A172 (cell line): ENCODE measurements around the gene MED12L. TPM values are rescaled to one million over a fixed set of nuclear protein-coding genes. Genes with fewer than 3 reads are reported as not detected.
"Not testable (repeated sequence)": the region's sequence is repeated elsewhere in the genome, so short reads cannot be mapped to it uniquely, and the experiment has no call there.

Experiments
- DNase-seq: peaks from one replicate; pipeline ENCODE4 v3.0.0-alpha.2; 2015; ENCODE audit warnings: low spot score
- total RNA-seq: library from RNA; depleted of rRNA; stranded (reverse); fragments of >200 nt; shearing (Covaris generic); gene quantifications from 2 replicates; pipeline ENCODE4 v1.2.3, GENCODE V29; 2014

MED12L gene
- total RNA-seq, 1 experiment from 2014 or later, result 0.12 TPM

- DNase-seq, result no peak
These were observed 286.8 kb downstream of the MED12L start for GRCh38 chr3:151372063-151372820.

- DNase-seq, result no peak
These were observed 292.4 kb downstream of the MED12L start for GRCh38 chr3:151377768-151378385.

- DNase-seq, result peak; percentile 37
These were observed 293.7 kb downstream of the MED12L start for GRCh38 chr3:151379083-151379734.

- no peak for DNase-seq
These were observed 297.2 kb downstream of the MED12L start for GRCh38 chr3:151382671-151383070.

- no peak for DNase-seq
These were observed 297.6 kb downstream of the MED12L start for GRCh38 chr3:151383111-151383510.

- no peak for DNase-seq
These were observed 298.5 kb downstream of the MED12L start for GRCh38 chr3:151383956-151384355.

GRCh38 chr3:151384741-151385174, 299.3 kb downstream of the MED12L start, which contains the start of gene P2RY12:
P2RY12 (minus strand) TSS chr3:151384753; CDS start chr3:151338845, 45,908 bp downstream.
- DNase-seq, result no peak

- DNase-seq, result no peak
These were observed 300.6 kb downstream of the MED12L start for GRCh38 chr3:151386056-151386455.

- no peak for DNase-seq
These were observed 302.0 kb downstream of the MED12L start for GRCh38 chr3:151387432-151387831.

GRCh38 chr3:151387842-151388241, 302.4 kb downstream of the MED12L start:
- no peak for DNase-seq

- DNase-seq, result no peak
These were observed 306.3 kb downstream of the MED12L start for GRCh38 chr3:151391720-151392119.

GRCh38 chr3:151392191-151392590, 306.7 kb downstream of the MED12L start:
- not testable (repeated sequence) for DNase-seq

GRCh38 chr3:151393146-151393830, 307.8 kb downstream of the MED12L start:
- DNase-seq, result peak; percentile 22

GRCh38 chr3:151393941-151394340, 308.5 kb downstream of the MED12L start:
- no peak for DNase-seq

- no peak for DNase-seq
These were observed 309.1 kb downstream of the MED12L start for GRCh38 chr3:151394611-151395010.

- peak; percentile 95 for DNase-seq
These were observed 310.3 kb downstream of the MED12L start for GRCh38 chr3:151395806-151396205.

- DNase-seq, result no peak
These were observed 313.4 kb downstream of the MED12L start for GRCh38 chr3:151398895-151399294.

- DNase-seq, result no peak
These were observed 314.9 kb downstream of the MED12L start for GRCh38 chr3:151400341-151400740.

GRCh38 chr3:151402349-151402748, 316.9 kb downstream of the MED12L start:
- DNase-seq, result no peak

- DNase-seq, result peak; percentile 76
These were observed 317.8 kb downstream of the MED12L start for GRCh38 chr3:151403246-151403645.

- DNase-seq, result peak; percentile 63
These were observed 318.9 kb downstream of the MED12L start for GRCh38 chr3:151404316-151404715.

GRCh38 chr3:151407928-151408327, 322.5 kb downstream of the MED12L start:
- no peak for DNase-seq
